Lung (tissue), 12 donors: ENCODE data around the gene CDKAL1. TPM values are rescaled to one million over a fixed set of nuclear protein-coding genes. Genes with fewer than 3 reads are reported as not detected.

ENCODE experiments used
- ATAC-seq: fragments of 200-7000 bp; cut with Tn5 transposase; one replicate; pipeline ENCODE4 v1.9.1; 2020; ENCODE audit warnings: moderate number of reproducible peaks; ENCODE audit not compliant: insufficient read depth, low FRiP score
- DNase-seq, 3 donors: peaks; one replicate each; pipeline ENCODE4 v3.0.0-alpha.2; 2013 to 2017
- H3K27ac ChIP-seq, 2 donors: one replicate each; pipeline ENCODE4 v1.5.1; 2013; ENCODE audit warnings: mild to moderate bottlenecking in 2 of 2, moderate library complexity in 2 of 2, control low read depth in 1 of 2, inconsistent platforms in 1 of 2, low read depth in 1 of 2, low read length in 1 of 2
- H3K27me3 ChIP-seq, 3 donors: one replicate each; pipeline ENCODE4 v1.5.1; 2013; ENCODE audit warnings: low read length in 2 of 3; ENCODE audit not compliant: control insufficient read depth in 3 of 3, insufficient read depth in 3 of 3
- H3K36me3 ChIP-seq, 4 donors: one replicate each; pipeline ENCODE4 v1.5.1; 2013; ENCODE audit warnings: low read length in 4 of 4, mild to moderate bottlenecking in 1 of 4, moderate library complexity in 1 of 4; ENCODE audit not compliant: control insufficient read depth in 4 of 4, insufficient read depth in 4 of 4
- H3K4me1 ChIP-seq, 5 donors: one replicate each; pipeline ENCODE4 v1.5.1; 2013; ENCODE audit warnings: low read length in 5 of 5, mild to moderate bottlenecking in 2 of 5, moderate library complexity in 1 of 5; ENCODE audit not compliant: control insufficient read depth in 5 of 5, insufficient read depth in 5 of 5
- H3K4me3 ChIP-seq: one replicate; pipeline ENCODE4 v1.5.1; 2013; ENCODE audit warnings: mild to moderate bottlenecking, control low read depth, moderate library complexity
- H3K9ac ChIP-seq, 2 donors: one replicate each; pipeline ENCODE4 v1.5.1; 2013; ENCODE audit warnings: low read length in 2 of 2, control low read depth in 1 of 2; ENCODE audit not compliant: insufficient read depth in 1 of 2
- H3K9me3 ChIP-seq, 4 donors: one replicate each; pipeline ENCODE4 v1.5.1; 2013; ENCODE audit warnings: low read length in 3 of 4, mild to moderate bottlenecking in 1 of 4, moderate library complexity in 1 of 4; ENCODE audit not compliant: control insufficient read depth in 4 of 4, insufficient read depth in 3 of 4
- WGBS, 2 donors: extraction: QIAGEN DNeasy Blood & Tissue Kit; methylation state at CpG; one replicate each; pipeline ENCODE4 v1.1.7; 2013; 5-methylcytosine and 5-hydroxymethylcytosine counted together
- polyA plus RNA-seq, 2 donors: library from polyadenylated mRNA; stranded (reverse); fragments of 200-250 nt; gene quantifications; one replicate each; pipeline ENCODE4 v1.2.1, GENCODE V29; 2013
- total RNA-seq, 2 donors: library from RNA; depleted of rRNA in 1 of 2; stranded (reverse); fragments of >200 nt in 1 of 2; gene quantifications; one replicate each; pipeline ENCODE4 v1.2.1, GENCODE V29; 2014 to 2021
- TF ChIP-seq, protein P1 (sequence below): IDR thresholded peaks from 2 replicates; pipeline ENCODE4 v1.5.1; 2012; ENCODE audit warnings: mild to moderate bottlenecking; ENCODE audit errors: control extremely low read depth, extremely low read depth
- donor health status: control.
- donor health status: control.
- donor health status: Bipolar disorder and iron deficiency.
- donor health status: healthy.
- donor health status: DM: yes; HTN: yes; CAD: no.

CDKAL1 gene
- total and polyA plus RNA-seq, 4 donors, result 4.0 to 39.0 (median 10.0) TPM

- Histone ChIP-seq H3K4me1 (peaks cover 0 to 2% (median 0%) of the 10 kb centered on the region in 5 donors), H3K27me3 (no peaks in the 10 kb centered on the region), H3K36me3 (peaks cover 0 to 6% (median under 1%) of the 10 kb centered on the region in 4 donors), H3K27ac (no peak overlapping the region), H3K4me3 (no peak overlapping the region), H3K9me3 (no peaks in the 10 kb centered on the region), H3K9ac (no peak overlapping the region)
- ATAC-seq, result no peak
- WGBS, 2 donors, result 74 to 86% methylated on average over 8 of the region's 8 CpGs
- TF ChIP-seq, protein P1, sequence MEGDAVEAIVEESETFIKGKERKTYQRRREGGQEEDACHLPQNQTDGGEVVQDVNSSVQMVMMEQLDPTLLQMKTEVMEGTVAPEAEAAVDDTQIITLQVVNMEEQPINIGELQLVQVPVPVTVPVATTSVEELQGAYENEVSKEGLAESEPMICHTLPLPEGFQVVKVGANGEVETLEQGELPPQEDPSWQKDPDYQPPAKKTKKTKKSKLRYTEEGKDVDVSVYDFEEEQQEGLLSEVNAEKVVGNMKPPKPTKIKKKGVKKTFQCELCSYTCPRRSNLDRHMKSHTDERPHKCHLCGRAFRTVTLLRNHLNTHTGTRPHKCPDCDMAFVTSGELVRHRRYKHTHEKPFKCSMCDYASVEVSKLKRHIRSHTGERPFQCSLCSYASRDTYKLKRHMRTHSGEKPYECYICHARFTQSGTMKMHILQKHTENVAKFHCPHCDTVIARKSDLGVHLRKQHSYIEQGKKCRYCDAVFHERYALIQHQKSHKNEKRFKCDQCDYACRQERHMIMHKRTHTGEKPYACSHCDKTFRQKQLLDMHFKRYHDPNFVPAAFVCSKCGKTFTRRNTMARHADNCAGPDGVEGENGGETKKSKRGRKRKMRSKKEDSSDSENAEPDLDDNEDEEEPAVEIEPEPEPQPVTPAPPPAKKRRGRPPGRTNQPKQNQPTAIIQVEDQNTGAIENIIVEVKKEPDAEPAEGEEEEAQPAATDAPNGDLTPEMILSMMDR, result no peak
- DNase-seq, result no peak
Measured at GRCh38 chr6:20652299-20653084, 118.2 kb downstream of the CDKAL1 start.

GRCh38 chr6:20653085-20653479, 118.8 kb downstream of the CDKAL1 start:
- ATAC-seq (no peak), DNase-seq (no peak)
- Histone ChIP-seq H3K9ac (no peak overlapping the region), H3K4me1 (peaks cover 0 to 2% (median 0%) of the 10 kb centered on the region in 5 donors), H3K27ac (no peak overlapping the region), H3K36me3 (peaks cover 0 to 6% (median under 1%) of the 10 kb centered on the region in 4 donors), H3K9me3 (no peaks in the 10 kb centered on the region), H3K4me3 (no peak overlapping the region), H3K27me3 (no peaks in the 10 kb centered on the region)
- 95 to 96% methylated on average over 4 of the region's 4 CpGs for WGBS, 2 donors
- TF ChIP-seq, protein P1, result no peak

- Histone ChIP-seq H3K36me3 (peaks cover 0 to 2% (median 0%) of the 10 kb centered on the region in 4 donors), H3K27ac (no peak overlapping the region), H3K4me1 (peaks cover 0 to 5% (median 0%) of the 10 kb centered on the region in 5 donors), H3K27me3 (no peaks in the 10 kb centered on the region), H3K4me3 (no peak overlapping the region), H3K9ac (no peak overlapping the region), H3K9me3 (no peaks in the 10 kb centered on the region)
- WGBS, 2 donors, result 85 to 89% methylated on average over 5 of the region's 5 CpGs
- ATAC-seq, result no peak
- DNase-seq, result no peak
- TF ChIP-seq, protein P1, result no peak
Measured at GRCh38 chr6:20655317-20655716, 121.1 kb downstream of the CDKAL1 start.
